HG02943 (cell line): ENCODE data around the gene BEND7.
"Not testable (repeated sequence)": the region's sequence is repeated elsewhere in the genome, so short reads cannot be mapped to it uniquely, and the experiment has no call there.

ENCODE experiments used
- ATAC-seq: cut with Tn5 transposase; IDR thresholded peaks from one replicate; pipeline ENCODE4 v1.9.1; 2021; ENCODE audit warnings: mild to moderate bottlenecking, low read depth, moderate library complexity; ENCODE audit not compliant: unreplicated experiment

Gene BEND7

GRCh38 chr10:13427943-13428342, 100.9 kb downstream of the BEND7 start:
- not testable (repeated sequence) for ATAC-seq

- ATAC-seq = no peak
Measured at GRCh38 chr10:13425397-13425796, 103.4 kb downstream of the BEND7 start.

- ATAC-seq = no peak
Measured at GRCh38 chr10:13422800-13423199, 106.0 kb downstream of the BEND7 start.

- ATAC-seq = no peak
Measured at GRCh38 chr10:13421382-13421917, 107.4 kb downstream of the BEND7 start.

- no peak for ATAC-seq
Measured at GRCh38 chr10:13420532-13421307, 108.1 kb downstream of the BEND7 start.

- no peak for ATAC-seq
Measured at GRCh38 chr10:13417459-13418126, 111.2 kb downstream of the BEND7 start.

- ATAC-seq = no peak
Measured at GRCh38 chr10:13416760-13417159, 112.1 kb downstream of the BEND7 start.

- no peak for ATAC-seq
Measured at GRCh38 chr10:13414855-13415254, 114.0 kb downstream of the BEND7 start.

- no peak for ATAC-seq
Measured at GRCh38 chr10:13414137-13414536, 114.7 kb downstream of the BEND7 start.

- no peak for ATAC-seq
Measured at GRCh38 chr10:13412894-13413293, 115.9 kb downstream of the BEND7 start.

- ATAC-seq = no peak
Measured at GRCh38 chr10:13404791-13405190, 124.0 kb downstream of the BEND7 start.

GRCh38 chr10:13404305-13404759, 124.5 kb downstream of the BEND7 start:
- ATAC-seq = no peak

GRCh38 chr10:13403426-13403825, 125.4 kb downstream of the BEND7 start:
- not testable (repeated sequence) for ATAC-seq

- ATAC-seq = no peak
Measured at GRCh38 chr10:13402021-13402420, 126.8 kb downstream of the BEND7 start.

GRCh38 chr10:13401142-13401541, 127.7 kb downstream of the BEND7 start:
- ATAC-seq = no peak

- no peak for ATAC-seq
Measured at GRCh38 chr10:13400196-13400965, 128.4 kb downstream of the BEND7 start.

GRCh38 chr10:13399752-13400151, 129.1 kb downstream of the BEND7 start:
- no peak for ATAC-seq

GRCh38 chr10:13399236-13399635, 129.6 kb downstream of the BEND7 start:
- ATAC-seq = no peak

GRCh38 chr10:13397052-13397451, 131.8 kb downstream of the BEND7 start:
- no peak for ATAC-seq

- no peak for ATAC-seq
Measured at GRCh38 chr10:13396369-13396768, 132.4 kb downstream of the BEND7 start.

- ATAC-seq = no peak
Measured at GRCh38 chr10:13395540-13395939, 133.3 kb downstream of the BEND7 start.
